GM21723 (cell line): Measurements from ENCODE around the gene TOR3A.

ENCODE experiments used
- ATAC-seq: cut with Tn5 transposase; IDR thresholded peaks from one replicate; pipeline ENCODE4 v1.9.1; 2021; ENCODE audit warnings: mild to moderate bottlenecking, moderate library complexity; ENCODE audit not compliant: unreplicated experiment

Gene TOR3A

GRCh38 chr1:179061360-179062282 is 20.2 kb upstream of the TOR3A start:
- no peak for ATAC-seq

- ATAC-seq, result no peak
Observed at GRCh38 chr1:179066471-179066870, 15.4 kb upstream of the TOR3A start.

GRCh38 chr1:179077396-179077795 is 4.5 kb upstream of the TOR3A start:
- no peak for ATAC-seq

- ATAC-seq, result peak; percentile 17
Observed at GRCh38 chr1:179079113-179079761, 2.6 kb upstream of the TOR3A start.

GRCh38 chr1:179080866-179081686 is 794 bp upstream of the TOR3A start:
- no peak for ATAC-seq

- peak; percentile 13 for ATAC-seq
Observed at GRCh38 chr1:179082333-179082998, 596 bp downstream of the TOR3A start.

- ATAC-seq, result no peak
Observed at GRCh38 chr1:179082999-179083335, 1.1 kb downstream of the TOR3A start.

- ATAC-seq, result no peak
Observed at GRCh38 chr1:179083533-179083932, 1.7 kb downstream of the TOR3A start.

GRCh38 chr1:179087665-179088064 is 5.8 kb downstream of the TOR3A start:
- ATAC-seq, result no peak

- no peak for ATAC-seq
Observed at GRCh38 chr1:179089827-179090482, 8.1 kb downstream of the TOR3A start.

GRCh38 chr1:179090522-179090921 is 8.7 kb downstream of the TOR3A start:
- no peak for ATAC-seq

GRCh38 chr1:179090923-179091322 is 9.1 kb downstream of the TOR3A start:
- ATAC-seq, result no peak

GRCh38 chr1:179091691-179092165 is 9.9 kb downstream of the TOR3A start:
- no peak for ATAC-seq

- no peak for ATAC-seq
Observed at GRCh38 chr1:179092896-179093461, 11.1 kb downstream of the TOR3A start.

GRCh38 chr1:179094818-179095217 is 12.9 kb downstream of the TOR3A start:
- no peak for ATAC-seq

GRCh38 chr1:179095377-179095776 is 13.5 kb downstream of the TOR3A start:
- no peak for ATAC-seq

- no peak for ATAC-seq
Observed at GRCh38 chr1:179095924-179096323, 14.1 kb downstream of the TOR3A start.

GRCh38 chr1:179099891-179100290 is 18.0 kb downstream of the TOR3A start:
- ATAC-seq, result no peak

GRCh38 chr1:179101566-179101965 is 19.7 kb downstream of the TOR3A start:
- ATAC-seq, result no peak

- ATAC-seq, result no peak
Observed at GRCh38 chr1:179103999-179104398, 22.1 kb downstream of the TOR3A start.
